Measurements from ENCODE around the gene SREBF2. TPM values are rescaled to one million over a fixed set of nuclear protein-coding genes. Genes with fewer than 3 reads are reported as not detected.
A peak's percentile ranks its signal among the peaks of the same experiment; 100 is the strongest.

Gene SREBF2
- total and polyA plus RNA-seq, 2 of the 13 experiments (the other 11 are each of a cell fraction or from before 2014, with no cell fraction given) = 53.8 to 72.6 TPM

GRCh38 chr22:41946629-41947423 lies 113.9 kb downstream of the SREBF2 start, which contains the start of gene CENPM (continued):
- TF ChIP-seq NCOA2 (CRISPR knock-in tag; IDR thresholded peaks at IDR 0.05) = no peak
- peak; percentile 46; the same call in 1 of the 2 replicates for TF ChIP-seq ZMYM2 (CRISPR knock-in tag; IDR thresholded peaks at IDR 0.05)
- no peak for TF ChIP-seq U2AF1 (optimal IDR thresholded peaks at IDR 0.05; ENCODE audit: low read depth, low read length)
- TF ChIP-seq ZNF768 (CRISPR knock-in tag; IDR thresholded peaks at IDR 0.05) = peak; percentile 56; the same call in 1 of the 2 replicates
- TF ChIP-seq PAXIP1 (CRISPR knock-in tag; conservative IDR thresholded peaks at IDR 0.05) = peak; percentile 53; the same call in 1 of the 2 replicates
- no peak for TF ChIP-seq TCF12 (IDR thresholded peaks at IDR 0.05)
- TF ChIP-seq TCF12 (CRISPR knock-in tag; IDR thresholded peaks at IDR 0.05) = no peak; the same call in none of the 2 replicates
- TF ChIP-seq REXO4 (CRISPR knock-in tag; IDR thresholded peaks at IDR 0.05; ENCODE audit: borderline replicate concordance) = peak; percentile 90; the same call in 1 of the 2 replicates
- TF ChIP-seq ZNF510 (CRISPR knock-in tag; IDR thresholded peaks at IDR 0.05; ENCODE audit: low read depth) = 0 out of 2 replicates have a peak, but pooled peaks have one; percentile 93
- peak; percentile 70 for TF ChIP-seq GABPB1 (CRISPR knock-in tag; IDR thresholded peaks at IDR 0.05)
- TF ChIP-seq BHLHE40 (IDR thresholded peaks at IDR 0.05; ENCODE audit: low read length) = peak; percentile 92
- TF ChIP-seq ZNF691 (CRISPR knock-in tag; IDR thresholded peaks at IDR 0.05; ENCODE audit: borderline replicate concordance, low read depth) = 0 out of 2 replicates have a peak, but pooled peaks have one; percentile 54
- no peak; the same call in none of the 2 replicates for TF ChIP-seq POGZ (CRISPR knock-in tag; IDR thresholded peaks at IDR 0.05)
- TF ChIP-seq, protein P1, sequence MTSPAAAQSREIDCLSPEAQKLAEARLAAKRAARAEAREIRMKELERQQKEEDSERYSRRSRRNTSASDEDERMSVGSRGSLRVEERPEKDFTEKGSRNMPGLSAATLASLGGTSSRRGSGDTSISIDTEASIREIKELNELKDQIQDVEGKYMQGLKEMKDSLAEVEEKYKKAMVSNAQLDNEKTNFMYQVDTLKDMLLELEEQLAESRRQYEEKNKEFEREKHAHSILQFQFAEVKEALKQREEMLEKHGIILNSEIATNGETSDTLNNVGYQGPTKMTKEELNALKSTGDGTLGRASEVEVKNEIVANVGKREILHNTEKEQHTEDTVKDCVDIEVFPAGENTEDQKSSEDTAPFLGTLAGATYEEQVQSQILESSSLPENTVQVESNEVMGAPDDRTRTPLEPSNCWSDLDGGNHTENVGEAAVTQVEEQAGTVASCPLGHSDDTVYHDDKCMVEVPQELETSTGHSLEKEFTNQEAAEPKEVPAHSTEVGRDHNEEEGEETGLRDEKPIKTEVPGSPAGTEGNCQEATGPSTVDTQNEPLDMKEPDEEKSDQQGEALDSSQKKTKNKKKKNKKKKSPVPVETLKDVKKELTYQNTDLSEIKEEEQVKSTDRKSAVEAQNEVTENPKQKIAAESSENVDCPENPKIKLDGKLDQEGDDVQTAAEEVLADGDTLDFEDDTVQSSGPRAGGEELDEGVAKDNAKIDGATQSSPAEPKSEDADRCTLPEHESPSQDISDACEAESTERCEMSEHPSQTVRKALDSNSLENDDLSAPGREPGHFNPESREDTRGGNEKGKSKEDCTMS (CRISPR knock-in tag; conservative IDR thresholded peaks at IDR 0.05) = no peak
- peak; percentile 81 for TF ChIP-seq ZNF781 (CRISPR knock-in tag; IDR thresholded peaks at IDR 0.05; ENCODE audit: borderline replicate concordance, not compliant biosample characterization)
- peak; percentile 89; the same call in 1 of the 2 replicates for TF ChIP-seq ZNF709 (CRISPR knock-in tag; IDR thresholded peaks at IDR 0.05)
- TF ChIP-seq, protein P2, sequence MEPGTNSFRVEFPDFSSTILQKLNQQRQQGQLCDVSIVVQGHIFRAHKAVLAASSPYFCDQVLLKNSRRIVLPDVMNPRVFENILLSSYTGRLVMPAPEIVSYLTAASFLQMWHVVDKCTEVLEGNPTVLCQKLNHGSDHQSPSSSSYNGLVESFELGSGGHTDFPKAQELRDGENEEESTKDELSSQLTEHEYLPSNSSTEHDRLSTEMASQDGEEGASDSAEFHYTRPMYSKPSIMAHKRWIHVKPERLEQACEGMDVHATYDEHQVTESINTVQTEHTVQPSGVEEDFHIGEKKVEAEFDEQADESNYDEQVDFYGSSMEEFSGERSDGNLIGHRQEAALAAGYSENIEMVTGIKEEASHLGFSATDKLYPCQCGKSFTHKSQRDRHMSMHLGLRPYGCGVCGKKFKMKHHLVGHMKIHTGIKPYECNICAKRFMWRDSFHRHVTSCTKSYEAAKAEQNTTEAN (CRISPR knock-in tag; conservative IDR thresholded peaks at IDR 0.05) = 0 out of 2 replicates have a peak, but pooled peaks have one; percentile 3
- peak; percentile 72; the same call in 1 of the 2 replicates for TF ChIP-seq SNAPC2 (CRISPR knock-in tag; IDR thresholded peaks at IDR 0.05)
- TF ChIP-seq ZNF788 (CRISPR knock-in tag; IDR thresholded peaks at IDR 0.05; ENCODE audit: borderline replicate concordance) = peak; percentile 84; the same call in 1 of the 2 replicates

Data from HepG2 (cell line).